SU-DHL-6 (cell line): Measurements from ENCODE around the gene SLC39A6.

Source experiments
- H2AFZ ChIP-seq: fragments of 200-600 bp; sonication (generic); 2 replicates; pipeline ENCODE4 v1.6.1; 2014; ENCODE audit warnings: low read depth, mild to moderate bottlenecking, moderate library complexity, mixed read lengths, antibody characterized with exemption, low read length; ENCODE audit not compliant: severe bottlenecking
- H3F3A ChIP-seq: fragments of 200-600 bp; shearing (Covaris generic); 2 replicates; pipeline ENCODE4 v1.6.0; 2016; ENCODE audit warnings: antibody characterized with exemption, mild to moderate bottlenecking; ENCODE audit not compliant: insufficient read depth
- H3K27ac ChIP-seq: fragments of 200-600 bp; sonication (generic); 2 replicates; pipeline ENCODE4 v1.5.1; 2016; ENCODE audit warnings: low read depth, mild to moderate bottlenecking, low read length, moderate library complexity, mixed read lengths
- H3K27me3 ChIP-seq: fragments of 200-600 bp; sonication (generic), shearing (Covaris generic); 2 replicates; pipeline ENCODE4 v1.6.0; 2014; ENCODE audit warnings: mild to moderate bottlenecking, low read length
- H3K36me3 ChIP-seq: fragments of 200-600 bp; sonication (generic); 2 replicates; pipeline ENCODE4 v1.6.1; 2014; ENCODE audit warnings: mild to moderate bottlenecking, low read length, mixed read lengths
- H3K4me2 ChIP-seq: fragments of 300-600, 200-600 bp; shearing (Covaris generic), sonication (generic); 2 replicates; pipeline ENCODE4 v1.6.0; 2014; ENCODE audit warnings: low read length, low read depth, mild to moderate bottlenecking; ENCODE audit not compliant: poor library complexity, severe bottlenecking
- H3K4me3 ChIP-seq: fragments of 200-600 bp; sonication (generic); 2 replicates; pipeline ENCODE4 v1.5.1; 2014; ENCODE audit warnings: antibody characterized with exemption, low read length, mild to moderate bottlenecking, mixed read lengths; ENCODE audit not compliant: insufficient read depth, poor library complexity, severe bottlenecking
- H3K79me2 ChIP-seq: fragments of 200-600 bp; sonication (generic); 2 replicates; pipeline ENCODE4 v1.6.1; 2014; ENCODE audit warnings: mild to moderate bottlenecking, low read length, moderate library complexity; ENCODE audit not compliant: insufficient read depth
- H3K9ac ChIP-seq: fragments of 200-600 bp; sonication (generic); 2 replicates; pipeline ENCODE4 v1.7.0; 2014; ENCODE audit warnings: mild to moderate bottlenecking, low read length
- H3K9me2 ChIP-seq: fragments of 200-600 bp; sonication (generic); replicated peaks from 2 replicates; pipeline ENCODE4 v1.6.1; 2014; ENCODE audit warnings: low read length; ENCODE audit not compliant: insufficient read depth
- H3K9me3 ChIP-seq: fragments of 200-600 bp; sonication (generic); 2 replicates; pipeline ENCODE4 v1.6.1; 2014; ENCODE audit warnings: low read length, mixed read lengths; ENCODE audit not compliant: insufficient read depth
- H4K20me1 ChIP-seq: fragments of 200-600 bp; sonication (generic); 2 replicates; pipeline ENCODE4 v1.6.1; 2014; ENCODE audit warnings: low read depth, mild to moderate bottlenecking, antibody characterized with exemption, low read length, moderate library complexity, mixed read lengths
- CTCF ChIP-seq: fragments of 200-600 bp; sonication (generic); IDR thresholded peaks from one replicate; pipeline ENCODE4 v1.5.1; 2017; ENCODE audit warnings: antibody characterized with exemption, mild to moderate bottlenecking, low read length, moderate library complexity; ENCODE audit not compliant: insufficient read depth, poor library complexity, severe bottlenecking
- EZH2phosphoT487 ChIP-seq: fragments of 200-600 bp; sonication (generic), shearing (Covaris generic); conservative IDR thresholded peaks from 2 replicates; pipeline ENCODE4 v1.6.1; 2018; ENCODE audit warnings: mild to moderate bottlenecking, antibody characterized with exemption, low read length, moderate library complexity, mixed read lengths

The SLC39A6 gene

GRCh38 chr18:36143391-36143790 lies 14.3 kb upstream of the SLC39A6 start:
- Histone ChIP-seq H3K9me2 (no peaks in the 10 kb centered on the region), H3K9ac (no peak overlapping the region), H3F3A (peaks cover 10% of the 10 kb centered on the region), H2AFZ (no peak overlapping the region), H3K27me3 (no peaks in the 10 kb centered on the region), H3K36me3 (peaks cover 62% of the 10 kb centered on the region), H3K79me2 (no peaks in the 10 kb centered on the region), H3K4me2 (no peak overlapping the region), H3K27ac (no peak overlapping the region), H3K4me3 (no peak overlapping the region), H4K20me1 (no peaks in the 10 kb centered on the region), H3K9me3 (no peaks in the 10 kb centered on the region)
- TF ChIP-seq EZH2phosphoT487 = no peak
- no peak for TF ChIP-seq CTCF

- Histone ChIP-seq H2AFZ (no peak overlapping the region), H3K9ac (no peak overlapping the region), H3K9me3 (no peaks in the 10 kb centered on the region), H3K36me3 (peaks cover 66% of the 10 kb centered on the region), H3K27ac (no peak overlapping the region), H3K9me2 (no peaks in the 10 kb centered on the region), H3K27me3 (no peaks in the 10 kb centered on the region), H3F3A (peaks cover 10% of the 10 kb centered on the region), H4K20me1 (no peaks in the 10 kb centered on the region), H3K4me3 (no peak overlapping the region), H3K79me2 (no peaks in the 10 kb centered on the region), H3K4me2 (no peak overlapping the region)
- no peak for TF ChIP-seq EZH2phosphoT487
- TF ChIP-seq CTCF = no peak
These were observed 13.6 kb upstream of the SLC39A6 start for GRCh38 chr18:36142751-36143150.

GRCh38 chr18:36141576-36141975 lies 12.4 kb upstream of the SLC39A6 start:
- no peak overlapping the region for H3K9ac ChIP-seq
- H3K4me3 ChIP-seq = no peak overlapping the region
- H3K36me3 ChIP-seq = peaks cover 74% of the 10 kb centered on the region
- no peak overlapping the region for H3K4me2 ChIP-seq
- no peak for TF ChIP-seq CTCF
- TF ChIP-seq EZH2phosphoT487 = no peak
- no peak overlapping the region for H2AFZ ChIP-seq
- H3K27ac ChIP-seq = no peak overlapping the region
- peaks cover 9% of the 10 kb centered on the region for H3F3A ChIP-seq
- H3K27me3 ChIP-seq = no peaks in the 10 kb centered on the region
- H4K20me1 ChIP-seq = no peaks in the 10 kb centered on the region
- H3K9me2 ChIP-seq = no peaks in the 10 kb centered on the region
- H3K79me2 ChIP-seq = peaks cover 2% of the 10 kb centered on the region; the same call in 1 of the 2 replicates
- no peaks in the 10 kb centered on the region for H3K9me3 ChIP-seq
